Ectodermal cell (in vitro differentiated cells): ENCODE measurements around the gene SMDT1.
"Not testable (repeated sequence)": the region's sequence is repeated elsewhere in the genome, so short reads cannot be mapped to it uniquely, and the experiment has no call there.

ENCODE experiments used
- H3K27ac ChIP-seq: 2 replicates; pipeline ENCODE4 v1.7.0; 2013; ENCODE audit warnings: mild to moderate bottlenecking, low read depth, low read length; ENCODE audit not compliant: insufficient read depth, poor library complexity, severe bottlenecking
- H3K27me3 ChIP-seq: 2 replicates; pipeline ENCODE4 v1.7.0; 2013; ENCODE audit warnings: mild to moderate bottlenecking, low read length; ENCODE audit not compliant: insufficient read depth, control insufficient read depth, poor library complexity, severe bottlenecking
- H3K36me3 ChIP-seq: one replicate; pipeline ENCODE4 v1.7.0; 2013; ENCODE audit warnings: low read length; ENCODE audit not compliant: control insufficient read depth, insufficient read depth
- H3K4me1 ChIP-seq: one replicate; pipeline ENCODE4 v1.7.0; 2013; ENCODE audit warnings: low read length; ENCODE audit not compliant: control insufficient read depth, insufficient read depth
- H3K4me3 ChIP-seq: 2 replicates; pipeline ENCODE4 v1.7.0; 2013; ENCODE audit warnings: low read depth, low read length, control low read depth; ENCODE audit not compliant: insufficient read depth
- H3K9me3 ChIP-seq: 2 replicates; pipeline ENCODE4 v1.7.0; 2013; ENCODE audit warnings: mild to moderate bottlenecking, low read length, moderate library complexity; ENCODE audit not compliant: control insufficient read depth
- WGBS, 2 experiments: methylation state at CpG; one replicate each; pipeline ENCODE4 v1.1.7; 2013; ENCODE audit warnings: missing lambda C conversion rate in 2 of 2; 5-methylcytosine and 5-hydroxymethylcytosine counted together

SMDT1 gene

GRCh38 chr22:42111798-42112197 lies 32.3 kb downstream of the SMDT1 start:
- Histone ChIP-seq H3K27me3 (no peaks in the 10 kb centered on the region), H3K4me3 (no peak overlapping the region), H3K9me3 (peaks cover 7% of the 10 kb centered on the region), H3K4me1 (no peaks in the 10 kb centered on the region), H3K36me3 (no peaks in the 10 kb centered on the region), H3K27ac (no peak overlapping the region)
- WGBS, 2 experiments = 88 to 94% methylated on average over 3 to 4 of the region's 4 CpGs

GRCh38 chr22:42112793-42113192 lies 33.3 kb downstream of the SMDT1 start:
- not testable (repeated sequence) for H3K36me3 ChIP-seq, H3K4me3 ChIP-seq, H3K27me3 ChIP-seq, H3K9me3 ChIP-seq, H3K27ac ChIP-seq, H3K4me1 ChIP-seq
- 15 to 21% methylated on average over 2 to 4 of the region's 4 CpGs for WGBS, 2 experiments

- H3K4me3 ChIP-seq = no peak overlapping the region
Observed at GRCh38 chr22:42114721-42115120, 35.2 kb downstream of the SMDT1 start.

GRCh38 chr22:42115420-42115830 lies 35.9 kb downstream of the SMDT1 start:
- H3K4me1 ChIP-seq, H3K27ac ChIP-seq, H3K36me3 ChIP-seq, H3K4me3 ChIP-seq, H3K9me3 ChIP-seq, H3K27me3 ChIP-seq: not testable (repeated sequence)
- WGBS, 2 experiments = 82 to 89% methylated on average over 6 of the region's 6 CpGs

More at GRCh38 chr22:42114721-42115120, 35.2 kb downstream of the SMDT1 start:
- Histone ChIP-seq H3K27me3 (no peaks in the 10 kb centered on the region), H3K4me1 (no peaks in the 10 kb centered on the region), H3K27ac (no peak overlapping the region), H3K36me3 (no peaks in the 10 kb centered on the region), H3K9me3 (peaks cover 9% of the 10 kb centered on the region)
- 89 to 91% methylated on average over 7 of the region's 7 CpGs for WGBS, 2 experiments

GRCh38 chr22:42116848-42117424 lies 37.4 kb downstream of the SMDT1 start:
- no peak overlapping the region for H3K4me3 ChIP-seq
- no peaks in the 10 kb centered on the region for H3K27me3 ChIP-seq
- peaks cover 9% of the 10 kb centered on the region for H3K9me3 ChIP-seq
- H3K4me1 ChIP-seq = no peaks in the 10 kb centered on the region
- H3K27ac ChIP-seq = no peak overlapping the region
- 77 to 81% methylated on average over 4 of the region's 4 CpGs for WGBS, 2 experiments
- H3K36me3 ChIP-seq = no peaks in the 10 kb centered on the region

DNA sequence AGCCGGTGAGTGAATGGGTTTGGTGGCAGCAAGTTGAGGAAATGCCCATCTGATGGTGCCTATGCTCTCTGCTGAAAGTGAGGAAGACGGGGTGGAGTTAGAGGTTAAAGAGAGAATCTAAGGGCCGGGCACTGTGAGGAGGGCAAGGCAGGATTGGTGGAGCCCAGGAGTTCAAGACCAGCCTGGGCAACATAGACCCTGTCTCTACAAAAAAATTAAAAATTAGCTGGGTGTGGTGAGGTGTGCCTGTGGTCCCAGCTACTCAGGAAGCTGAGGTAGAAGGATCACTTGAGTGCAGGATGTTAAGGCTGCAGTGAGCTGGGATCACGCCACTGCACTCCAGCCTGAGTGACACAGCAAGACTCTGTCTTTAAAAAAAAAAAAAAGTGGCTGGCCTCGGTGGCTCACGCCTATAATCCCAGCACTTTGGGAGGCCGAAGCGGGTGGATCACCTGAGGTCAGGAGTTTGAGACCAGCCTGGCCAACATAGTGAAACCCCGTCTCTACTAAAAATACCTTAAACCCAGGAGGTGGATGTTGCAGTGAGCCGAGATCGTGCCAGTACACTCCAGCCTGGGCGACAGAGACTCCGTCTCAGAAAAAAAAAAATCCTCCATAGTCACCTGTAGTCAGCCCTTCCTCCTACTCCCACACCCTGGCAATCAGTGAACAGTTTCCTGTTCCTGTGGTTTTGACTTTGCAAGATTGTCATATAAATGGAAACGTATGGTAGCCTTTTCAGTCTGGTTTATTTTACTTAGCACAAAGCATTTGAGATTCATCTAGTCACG lies 40.9 kb downstream of the SMDT1 start:
- not testable (repeated sequence) for H3K36me3 ChIP-seq, H3K9me3 ChIP-seq, H3K27ac ChIP-seq, H3K4me1 ChIP-seq, H3K27me3 ChIP-seq, H3K4me3 ChIP-seq
- WGBS, 2 experiments = 86 to 93% methylated on average over 15 of the region's 15 CpGs

DNA sequence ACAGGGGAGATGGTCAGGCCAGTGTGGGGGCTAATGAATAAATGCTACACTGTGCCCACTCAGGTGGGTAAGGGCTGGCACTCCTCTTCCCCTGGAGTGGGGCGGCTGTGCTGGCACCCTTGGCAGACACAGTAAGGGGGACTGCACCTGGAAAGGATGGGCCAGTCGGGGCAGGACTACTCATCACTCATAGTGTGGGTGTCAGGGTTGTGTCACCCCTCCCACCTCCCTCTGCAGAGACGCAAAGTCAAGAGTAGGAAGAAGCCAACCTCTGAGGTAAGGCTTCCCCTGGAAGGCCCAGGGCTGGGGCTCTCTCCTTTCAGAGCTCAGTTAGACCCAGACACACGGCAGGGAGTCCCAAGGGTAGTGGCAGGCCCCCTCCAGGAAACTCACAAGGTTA lies 44.0 kb downstream of the SMDT1 start:
- not testable (repeated sequence) for H3K9me3 ChIP-seq, H3K27me3 ChIP-seq, H3K4me1 ChIP-seq, H3K27ac ChIP-seq, H3K36me3 ChIP-seq, H3K4me3 ChIP-seq
- WGBS, 2 experiments = no CpG with 5 or more reads among the region's 4 CpGs

DNA sequence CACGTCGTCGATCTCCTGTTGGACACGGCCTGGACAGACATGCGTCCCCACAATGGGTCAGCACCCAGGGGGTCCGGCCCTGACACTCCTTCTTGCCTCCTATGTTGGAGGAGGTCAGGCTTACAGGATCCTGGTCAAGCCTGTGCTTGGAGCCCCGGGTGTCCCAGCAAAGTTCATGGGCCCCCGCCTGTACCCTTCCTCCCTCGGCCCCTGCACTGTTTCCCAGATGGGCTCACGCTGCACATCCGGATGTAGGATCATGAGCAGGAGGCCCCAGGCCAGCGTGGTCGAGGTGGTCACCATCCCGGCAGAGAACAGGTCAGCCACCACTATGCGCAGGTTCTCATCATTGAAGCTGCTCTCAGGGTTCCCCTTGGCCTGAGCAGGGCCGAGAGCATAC lies 48.1 kb downstream of the SMDT1 start:
- no peaks in the 10 kb centered on the region for H3K27me3 ChIP-seq
- no peak overlapping the region for H3K4me3 ChIP-seq
- H3K9me3 ChIP-seq = no peaks in the 10 kb centered on the region
- no peaks in the 10 kb centered on the region for H3K36me3 ChIP-seq
- WGBS, 2 experiments = 94 to 95% methylated on average over 16 of the region's 16 CpGs
- H3K4me1 ChIP-seq = no peaks in the 10 kb centered on the region
- no peak overlapping the region for H3K27ac ChIP-seq

GRCh38 chr22:42128007-42128406 lies 48.5 kb downstream of the SMDT1 start:
- not testable (repeated sequence) for H3K9me3 ChIP-seq, H3K4me3 ChIP-seq, H3K27me3 ChIP-seq, H3K27ac ChIP-seq, H3K36me3 ChIP-seq, H3K4me1 ChIP-seq
- 91 to 96% methylated on average over 13 of the region's 13 CpGs for WGBS, 2 experiments

DNA sequence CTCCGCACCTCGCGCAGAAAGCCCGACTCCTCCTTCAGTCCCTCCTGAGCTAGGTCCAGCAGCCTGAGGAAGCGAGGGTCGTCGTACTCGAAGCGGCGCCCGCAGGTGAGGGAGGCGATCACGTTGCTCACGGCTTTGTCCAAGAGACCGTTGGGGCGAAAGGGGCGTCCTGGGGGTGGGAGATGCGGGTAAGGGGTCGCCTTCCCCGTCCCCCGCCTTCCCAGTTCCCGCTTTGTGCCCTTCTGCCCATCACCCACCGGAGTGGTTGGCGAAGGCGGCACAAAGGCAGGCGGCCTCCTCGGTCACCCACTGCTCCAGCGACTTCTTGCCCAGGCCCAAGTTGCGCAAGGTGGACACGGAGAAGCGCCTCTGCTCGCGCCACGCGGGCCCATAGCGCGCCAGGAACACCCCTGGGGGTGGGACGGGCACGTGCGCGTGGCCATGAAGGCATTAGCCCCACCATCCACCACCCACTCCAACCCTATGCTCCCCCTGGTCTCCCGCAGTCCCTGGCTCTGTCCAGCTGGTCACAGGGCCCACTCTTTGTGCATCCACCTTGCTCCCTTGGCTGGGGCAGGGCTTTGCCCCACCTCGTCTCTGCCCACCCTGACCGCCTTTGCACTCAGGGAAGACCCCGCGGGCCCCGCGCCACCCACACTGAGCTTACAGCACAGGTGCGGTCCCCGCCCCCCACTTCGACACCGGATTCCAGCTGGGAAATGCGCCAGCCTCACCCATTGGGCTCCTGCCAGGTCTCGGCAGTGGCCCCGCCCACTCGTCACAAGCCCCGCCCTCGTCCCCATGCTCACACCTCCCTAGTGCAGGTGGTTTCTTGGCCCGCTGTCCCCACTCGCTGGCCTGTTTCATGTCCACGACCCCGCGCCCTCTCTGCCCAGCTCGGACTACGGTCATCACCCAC lies 49.5 kb downstream of the SMDT1 start:
- not testable (repeated sequence) for H3K27ac ChIP-seq, H3K9me3 ChIP-seq, H3K27me3 ChIP-seq, H3K4me1 ChIP-seq, H3K36me3 ChIP-seq, H3K4me3 ChIP-seq
- WGBS, 2 experiments = 93 to 95% methylated on average over 65 of the region's 65 CpGs
